GM21515 (cell line): ENCODE data around the gene TMC1.
"Not testable (repeated sequence)": the region's sequence is repeated elsewhere in the genome, so short reads cannot be mapped to it uniquely, and the experiment has no call there.

Experiments used
- ATAC-seq: cut with Tn5 transposase; IDR thresholded peaks from one replicate; pipeline ENCODE4 v1.9.1; 2021; ENCODE audit not compliant: unreplicated experiment

The TMC1 gene

GRCh38 chr9:72751541-72751940 lies 230.1 kb downstream of the TMC1 start:
- ATAC-seq: no peak

- ATAC-seq: no peak
Measured at GRCh38 chr9:72753266-72753893, 232.0 kb downstream of the TMC1 start.

- no peak for ATAC-seq
Measured at GRCh38 chr9:72755836-72756235, 234.4 kb downstream of the TMC1 start.

GRCh38 chr9:72758944-72759343 lies 237.5 kb downstream of the TMC1 start:
- no peak for ATAC-seq

- no peak for ATAC-seq
Measured at GRCh38 chr9:72763022-72763421, 241.6 kb downstream of the TMC1 start.

- ATAC-seq: no peak
Measured at GRCh38 chr9:72769546-72769945, 248.1 kb downstream of the TMC1 start.

- no peak for ATAC-seq
Measured at GRCh38 chr9:72772661-72773060, 251.3 kb downstream of the TMC1 start.

- no peak for ATAC-seq
Measured at GRCh38 chr9:72773570-72773969, 252.2 kb downstream of the TMC1 start.

- no peak for ATAC-seq
Measured at GRCh38 chr9:72775570-72775969, 254.2 kb downstream of the TMC1 start.

- ATAC-seq: no peak
Measured at GRCh38 chr9:72779614-72780013, 258.2 kb downstream of the TMC1 start.

- ATAC-seq: no peak
Measured at GRCh38 chr9:72786948-72787347, 265.5 kb downstream of the TMC1 start.

GRCh38 chr9:72788966-72789735 lies 267.7 kb downstream of the TMC1 start:
- no peak for ATAC-seq

- ATAC-seq: no peak
Measured at GRCh38 chr9:72789885-72790284, 268.5 kb downstream of the TMC1 start.

GRCh38 chr9:72790989-72791388 lies 269.6 kb downstream of the TMC1 start:
- no peak for ATAC-seq

- ATAC-seq: no peak
Measured at GRCh38 chr9:72791436-72791835, 270.0 kb downstream of the TMC1 start.

GRCh38 chr9:72794946-72795345 lies 273.5 kb downstream of the TMC1 start:
- no peak for ATAC-seq

GRCh38 chr9:72800328-72800994 lies 279.1 kb downstream of the TMC1 start:
- ATAC-seq: no peak

- no peak for ATAC-seq
Measured at GRCh38 chr9:72805238-72805637, 283.8 kb downstream of the TMC1 start.

- not testable (repeated sequence) for ATAC-seq
Measured at GRCh38 chr9:72806313-72806809, 285.0 kb downstream of the TMC1 start.

GRCh38 chr9:72807765-72808445 lies 286.5 kb downstream of the TMC1 start:
- ATAC-seq: no peak

- no peak for ATAC-seq
Measured at GRCh38 chr9:72808446-72808768, 287.0 kb downstream of the TMC1 start.

GRCh38 chr9:72809586-72809985 lies 288.2 kb downstream of the TMC1 start:
- no peak for ATAC-seq
